ENCODE results near the gene MGAT1. TPM values are rescaled to one million over a fixed set of nuclear protein-coding genes. Genes with fewer than 3 reads are reported as not detected.
A peak's percentile ranks its signal among the peaks of the same experiment; 100 is the strongest.
"Not testable (repeated sequence)": the region's sequence is repeated elsewhere in the genome, so short reads cannot be mapped to it uniquely, and the experiment has no call there.

The MGAT1 gene
- total RNA-seq, 1 donor from 2014 or later: 122 TPM

- H3K4me3 Mint-ChIP-seq (ENCODE audit: low read depth): no peak overlapping the region
- no peak overlapping the region for H3K27ac Mint-ChIP-seq
- DNase-seq (ENCODE audit: low spot score): no peak
- H3K36me3 Mint-ChIP-seq (ENCODE audit: low read depth): peaks cover 79% of the 10 kb centered on the region
- intact Hi-C loops (cut with micrococcal nuclease): no loop called here
- H3K27me3 Mint-ChIP-seq (ENCODE audit: low read depth): no peaks in the 10 kb centered on the region
- H3K4me1 Mint-ChIP-seq (ENCODE audit: low read depth): peaks cover 59% of the 10 kb centered on the region
- H3K9me3 Mint-ChIP-seq: no peaks in the 10 kb centered on the region
These were observed 5.1 kb downstream of the MGAT1 start for GRCh38 chr5:180797256-180798192.

GRCh38 chr5:180795771-180796313 lies 6.8 kb downstream of the MGAT1 start:
- H3K9me3 Mint-ChIP-seq: no peaks in the 10 kb centered on the region
- H3K27ac Mint-ChIP-seq: peak overlapping the region; percentile 21
- intact Hi-C loops (cut with micrococcal nuclease): no loop called here
- peaks cover 81% of the 10 kb centered on the region for H3K36me3 Mint-ChIP-seq (ENCODE audit: low read depth)
- no peak overlapping the region for H3K4me3 Mint-ChIP-seq (ENCODE audit: low read depth)
- DNase-seq (ENCODE audit: low spot score): no peak
- H3K4me1 Mint-ChIP-seq (ENCODE audit: low read depth): peaks cover 48% of the 10 kb centered on the region
- no peaks in the 10 kb centered on the region for H3K27me3 Mint-ChIP-seq (ENCODE audit: low read depth)

- Mint-ChIP-seq H3K27ac (no peak overlapping the region), H3K4me1 (ENCODE audit: low read depth) (peaks cover 20% of the 10 kb centered on the region), H3K9me3 (no peaks in the 10 kb centered on the region), H3K27me3 (ENCODE audit: low read depth) (no peaks in the 10 kb centered on the region), H3K36me3 (ENCODE audit: low read depth) (peaks cover 73% of the 10 kb centered on the region), H3K4me3 (ENCODE audit: low read depth) (no peak overlapping the region)
- intact Hi-C loops (cut with micrococcal nuclease): no loop called here
- DNase-seq (ENCODE audit: low spot score): no peak
These were observed 9.7 kb downstream of the MGAT1 start for GRCh38 chr5:180792965-180793287.

GRCh38 chr5:180792287-180792964 lies 10.2 kb downstream of the MGAT1 start:
- H3K27me3 Mint-ChIP-seq (ENCODE audit: low read depth): no peaks in the 10 kb centered on the region
- no peak overlapping the region for H3K27ac Mint-ChIP-seq
- no peak for DNase-seq (ENCODE audit: low spot score)
- peaks cover 72% of the 10 kb centered on the region for H3K36me3 Mint-ChIP-seq (ENCODE audit: low read depth)
- H3K4me3 Mint-ChIP-seq (ENCODE audit: low read depth): no peak overlapping the region
- no peaks in the 10 kb centered on the region for H3K9me3 Mint-ChIP-seq
- intact Hi-C loops (cut with micrococcal nuclease): no loop called here
- H3K4me1 Mint-ChIP-seq (ENCODE audit: low read depth): peaks cover 16% of the 10 kb centered on the region

DNA sequence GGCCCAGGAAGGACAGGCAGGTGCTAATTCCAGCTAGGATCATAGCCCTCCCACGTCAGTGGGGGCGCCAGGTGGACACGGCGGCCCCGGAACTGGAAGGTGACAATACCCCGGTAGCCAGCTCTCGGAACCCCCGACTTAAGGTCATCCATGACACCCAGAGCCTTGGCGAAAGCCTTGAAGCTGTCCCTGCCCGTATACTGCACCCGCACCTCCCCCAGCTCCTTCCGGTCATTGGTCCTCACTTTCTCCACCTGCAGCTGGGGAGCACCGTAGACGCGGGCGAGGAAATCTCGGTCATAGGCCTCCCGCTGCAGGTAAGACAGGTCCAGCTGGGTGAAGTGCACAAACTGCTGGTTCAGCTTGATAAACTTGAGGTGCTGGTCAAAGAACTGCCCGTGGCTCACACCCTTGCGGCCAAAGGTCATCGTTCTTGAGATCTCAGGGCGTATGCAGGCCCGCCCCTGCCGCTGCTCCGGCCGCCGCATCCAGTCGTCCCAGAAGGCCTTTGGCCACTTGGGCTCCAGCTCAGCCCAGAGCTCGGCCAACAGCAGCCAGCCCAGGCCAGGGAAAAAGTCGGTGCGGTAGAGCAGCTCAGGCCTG lies 10.9 kb downstream of the MGAT1 start:
- H3K9me3 Mint-ChIP-seq: no peaks in the 10 kb centered on the region
- H3K27ac Mint-ChIP-seq: no peak overlapping the region
- no peak for DNase-seq (ENCODE audit: low spot score)
- peaks cover 72% of the 10 kb centered on the region for H3K36me3 Mint-ChIP-seq (ENCODE audit: low read depth)
- intact Hi-C loops (cut with micrococcal nuclease): no loop called here
- H3K4me3 Mint-ChIP-seq (ENCODE audit: low read depth): no peak overlapping the region
- H3K27me3 Mint-ChIP-seq (ENCODE audit: low read depth): no peaks in the 10 kb centered on the region
- H3K4me1 Mint-ChIP-seq (ENCODE audit: low read depth): peaks cover 15% of the 10 kb centered on the region

- no peak overlapping the region for H3K4me3 Mint-ChIP-seq (ENCODE audit: low read depth)
- intact Hi-C loops (cut with micrococcal nuclease): no loop called here
These were observed 12.1 kb downstream of the MGAT1 start for GRCh38 chr5:180790524-180790923.

GRCh38 chr5:180790020-180790419 lies 12.6 kb downstream of the MGAT1 start:
- Mint-ChIP-seq H3K4me1 (ENCODE audit: low read depth) (peaks cover 9% of the 10 kb centered on the region), H3K4me3 (ENCODE audit: low read depth) (no peak overlapping the region), H3K27me3 (ENCODE audit: low read depth) (no peaks in the 10 kb centered on the region), H3K36me3 (ENCODE audit: low read depth) (peaks cover 58% of the 10 kb centered on the region), H3K27ac (no peak overlapping the region), H3K9me3 (no peaks in the 10 kb centered on the region)
- intact Hi-C loops (cut with micrococcal nuclease): no loop called here
- no peak for DNase-seq (ENCODE audit: low spot score)

More at GRCh38 chr5:180790524-180790923, 12.1 kb downstream of the MGAT1 start:
- no peak for DNase-seq (ENCODE audit: low spot score)
- H3K27ac Mint-ChIP-seq: no peak overlapping the region
- no peaks in the 10 kb centered on the region for H3K27me3 Mint-ChIP-seq (ENCODE audit: low read depth)
- no peaks in the 10 kb centered on the region for H3K9me3 Mint-ChIP-seq
- H3K4me1 Mint-ChIP-seq (ENCODE audit: low read depth): peaks cover 11% of the 10 kb centered on the region
- peaks cover 63% of the 10 kb centered on the region for H3K36me3 Mint-ChIP-seq (ENCODE audit: low read depth)

GRCh38 chr5:180788651-180789410 lies 13.8 kb downstream of the MGAT1 start:
- H3K27ac Mint-ChIP-seq; DNase-seq (ENCODE audit: low spot score); H3K27me3 Mint-ChIP-seq (ENCODE audit: low read depth); H3K4me3 Mint-ChIP-seq (ENCODE audit: low read depth); H3K4me1 Mint-ChIP-seq (ENCODE audit: low read depth); intact Hi-C loops (cut with micrococcal nuclease); H3K9me3 Mint-ChIP-seq: not testable (repeated sequence)
- H3K36me3 Mint-ChIP-seq (ENCODE audit: low read depth): peaks cover 51% of the 10 kb centered on the region

DNA sequence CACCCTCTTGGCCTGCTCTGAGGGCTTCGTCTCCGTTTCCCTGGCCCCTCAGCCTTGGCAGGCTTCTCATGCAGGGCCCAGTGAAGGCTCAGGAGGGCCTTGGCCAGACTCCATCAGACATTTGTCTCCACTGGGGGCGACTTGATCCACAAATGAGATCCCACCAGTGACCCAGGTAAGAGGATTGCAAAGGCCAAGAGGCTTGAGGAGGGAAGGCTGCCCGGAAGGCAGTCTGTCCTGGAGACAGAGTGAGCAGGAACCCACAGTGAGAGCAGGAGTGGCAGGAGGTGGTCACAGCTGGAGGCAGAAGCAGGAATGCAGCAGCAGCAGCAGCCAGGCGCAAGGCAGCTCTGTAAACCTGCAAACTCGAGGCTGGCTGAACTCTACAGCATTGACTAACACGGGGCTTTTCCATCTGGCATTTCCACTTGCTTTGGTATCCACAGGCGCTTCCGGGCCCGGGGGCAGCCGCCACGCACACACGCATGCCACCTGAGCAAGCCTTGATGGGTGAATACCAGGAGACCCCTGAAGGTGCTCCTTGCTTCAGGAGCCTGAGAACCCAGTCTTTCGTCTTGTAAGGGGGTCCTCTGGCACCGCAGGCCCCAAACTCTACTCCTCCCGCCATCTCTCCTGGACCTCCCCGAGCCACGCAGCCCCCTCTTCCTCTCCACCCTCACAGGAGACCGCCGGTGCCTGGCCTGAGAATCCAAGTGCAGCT lies 14.7 kb downstream of the MGAT1 start:
- H3K9me3 Mint-ChIP-seq: no peaks in the 10 kb centered on the region
- no peak for DNase-seq (ENCODE audit: low spot score)
- H3K27ac Mint-ChIP-seq: no peak overlapping the region
- no peak overlapping the region for H3K4me3 Mint-ChIP-seq (ENCODE audit: low read depth)
- H3K4me1 Mint-ChIP-seq (ENCODE audit: low read depth): peaks cover 3% of the 10 kb centered on the region
- H3K27me3 Mint-ChIP-seq (ENCODE audit: low read depth): no peaks in the 10 kb centered on the region
- intact Hi-C loops (cut with micrococcal nuclease): no loop called here
- peaks cover 41% of the 10 kb centered on the region for H3K36me3 Mint-ChIP-seq (ENCODE audit: low read depth)

DNA sequence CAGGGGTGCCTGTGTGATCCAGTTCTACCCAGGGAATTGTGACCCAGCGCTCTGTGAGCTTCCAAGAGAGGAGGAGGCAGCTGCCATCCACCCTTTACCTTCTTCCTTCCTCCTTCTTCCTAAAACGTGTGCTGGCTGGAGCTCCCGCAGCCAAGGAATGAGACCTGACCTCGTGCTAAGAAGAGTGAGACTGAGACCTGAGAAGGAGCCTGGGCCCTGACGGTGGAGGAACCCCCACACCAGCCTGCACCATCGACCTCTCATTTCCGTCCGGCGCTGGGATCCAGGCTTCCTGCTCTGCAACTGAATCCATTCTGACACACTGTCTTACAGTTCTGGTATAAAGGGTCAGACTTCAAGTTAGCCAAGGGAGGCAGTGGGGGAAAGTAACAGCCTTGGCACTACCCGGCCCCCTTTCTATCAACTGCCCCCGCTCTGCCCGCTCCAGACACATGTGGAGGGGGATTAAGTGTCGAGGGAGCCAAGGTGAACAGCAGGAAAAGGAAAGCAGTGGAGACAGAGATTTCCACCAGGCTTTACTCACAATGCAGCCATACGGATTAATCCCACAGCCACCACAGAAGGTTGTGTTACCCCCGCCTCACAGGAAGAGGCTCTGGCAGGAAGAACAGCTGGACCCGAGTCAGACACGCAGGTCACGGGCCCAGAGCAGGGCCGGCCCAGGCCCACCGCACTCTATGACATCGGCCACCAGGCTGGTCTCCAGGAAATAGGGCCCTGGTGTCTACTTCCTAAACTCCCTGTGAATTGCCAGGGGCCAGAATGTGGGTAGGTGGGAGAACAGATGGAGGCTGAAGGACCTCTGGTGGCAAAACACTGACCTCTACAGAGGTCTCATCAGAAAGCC lies 15.8 kb downstream of the MGAT1 start:
- DNase-seq (ENCODE audit: low spot score): no peak
- H3K27ac Mint-ChIP-seq: no peak overlapping the region
- no peaks in the 10 kb centered on the region for H3K27me3 Mint-ChIP-seq (ENCODE audit: low read depth)
- H3K36me3 Mint-ChIP-seq (ENCODE audit: low read depth): peaks cover 34% of the 10 kb centered on the region
- intact Hi-C loops (cut with micrococcal nuclease): no loop called here
- H3K4me3 Mint-ChIP-seq (ENCODE audit: low read depth): no peak overlapping the region
- H3K4me1 Mint-ChIP-seq (ENCODE audit: low read depth): peaks cover 3% of the 10 kb centered on the region
- H3K9me3 Mint-ChIP-seq: no peaks in the 10 kb centered on the region

- H3K27ac Mint-ChIP-seq: no peak overlapping the region
- intact Hi-C loops (cut with micrococcal nuclease): no loop called here
- no peaks in the 10 kb centered on the region for H3K9me3 Mint-ChIP-seq
- peaks cover 24% of the 10 kb centered on the region for H3K36me3 Mint-ChIP-seq (ENCODE audit: low read depth)
- DNase-seq (ENCODE audit: low spot score): no peak
- peaks cover 3% of the 10 kb centered on the region for H3K4me1 Mint-ChIP-seq (ENCODE audit: low read depth)
- no peaks in the 10 kb centered on the region for H3K27me3 Mint-ChIP-seq (ENCODE audit: low read depth)
- no peak overlapping the region for H3K4me3 Mint-ChIP-seq (ENCODE audit: low read depth)
These were observed 16.8 kb downstream of the MGAT1 start for GRCh38 chr5:180785794-180786221.
